GM23338 (cell line): ENCODE measurements around the gene GCNT2. TPM values are rescaled to one million over a fixed set of nuclear protein-coding genes. Genes with fewer than 3 reads are reported as not detected.
"Not testable (repeated sequence)": the region's sequence is repeated elsewhere in the genome, so short reads cannot be mapped to it uniquely, and the experiment has no call there.

Experiments
- ATAC-seq: fragments of 200-7000 bp; cut with Tn5 transposase; 3 replicates; pipeline ENCODE4 v1.9.1; 2020
- DNase-seq: peaks from one replicate; pipeline ENCODE4 v3.0.0-alpha.2; 2015; ENCODE audit warnings: low spot score
- H2AFZ ChIP-seq: fragments of 200-600 bp; sonication (generic); 2 replicates; pipeline ENCODE4 v1.8.0; 2016; ENCODE audit warnings: antibody characterized with exemption, mild to moderate bottlenecking, moderate library complexity
- H3F3A ChIP-seq: fragments of 200-600 bp; sonication (generic); replicated peaks from 2 replicates; pipeline ENCODE4 v1.8.0; 2017; ENCODE audit warnings: antibody characterized with exemption, mixed run types, low read depth
- H3K27ac ChIP-seq: fragments of 200-600 bp; sonication (generic); 2 replicates; pipeline ENCODE4 v1.6.1; 2016; ENCODE audit warnings: low read depth
- H3K27me3 ChIP-seq: fragments of 200-600 bp; sonication (generic); 2 replicates; pipeline ENCODE4 v1.8.0; 2016; ENCODE audit warnings: mild to moderate bottlenecking, mixed run types, moderate library complexity; ENCODE audit not compliant: insufficient read depth
- H3K36me3 ChIP-seq: fragments of 200-600 bp; sonication (generic); 2 replicates; pipeline ENCODE4 v1.8.0; 2016; ENCODE audit warnings: mild to moderate bottlenecking; ENCODE audit not compliant: insufficient read depth
- H3K4me1 ChIP-seq: fragments of 200-600 bp; sonication (generic); 2 replicates; pipeline ENCODE4 v1.8.0; 2016; ENCODE audit warnings: mild to moderate bottlenecking, moderate library complexity; ENCODE audit not compliant: insufficient read depth
- H3K4me2 ChIP-seq: fragments of 200-600 bp; sonication (generic); 2 replicates; pipeline ENCODE4 v1.7.1; 2017; ENCODE audit warnings: mixed run types
- H3K4me3 ChIP-seq: fragments of 200-600 bp; sonication (generic); 2 replicates; pipeline ENCODE4 v1.6.1; 2016; ENCODE audit warnings: mixed run types
- H3K79me2 ChIP-seq: fragments of 200-600 bp; sonication (generic); replicated peaks from 2 replicates; pipeline ENCODE4 v1.8.0; 2017; ENCODE audit warnings: mild to moderate bottlenecking; ENCODE audit not compliant: insufficient read depth
- H3K9me2 ChIP-seq: fragments of 200-600 bp; sonication (generic); 2 replicates; pipeline ENCODE4 v1.8.0; 2017; ENCODE audit not compliant: insufficient read depth
- H4K20me1 ChIP-seq: fragments of 200-600 bp; sonication (generic); replicated peaks from 2 replicates; pipeline ENCODE4 v1.8.0; 2017; ENCODE audit warnings: mild to moderate bottlenecking; ENCODE audit not compliant: insufficient read depth
- H3K27ac Mint-ChIP-seq: 2 replicates; pipeline ENCODE4 v1.8.0; 2020; ENCODE audit warnings: inconsistent platforms, mild to moderate bottlenecking, moderate library complexity, mixed read lengths
- H3K27me3 Mint-ChIP-seq: 3 replicates; pipeline ENCODE4 v1.8.0; 2022; ENCODE audit warnings: low read depth, mild to moderate bottlenecking, moderate library complexity, mixed read lengths, inconsistent platforms; ENCODE audit not compliant: insufficient read depth, poor library complexity
- H3K36me3 Mint-ChIP-seq: 3 replicates; pipeline ENCODE4 v1.8.0; 2021; ENCODE audit warnings: low read depth, mild to moderate bottlenecking, inconsistent platforms, moderate library complexity, mixed read lengths
- H3K4me1 Mint-ChIP-seq: 3 replicates; pipeline ENCODE4 v1.8.0; 2020; ENCODE audit warnings: mild to moderate bottlenecking, inconsistent platforms, mixed read lengths
- H3K4me3 Mint-ChIP-seq: 3 replicates; pipeline ENCODE4 v1.8.0; 2021; ENCODE audit warnings: moderate library complexity, mild to moderate bottlenecking, inconsistent platforms, mixed read lengths
- H3K9me3 Mint-ChIP-seq: 3 replicates; pipeline ENCODE4 v1.8.0; 2020; ENCODE audit warnings: moderate library complexity, mild to moderate bottlenecking, inconsistent platforms, mixed read lengths
- CREB1 ChIP-seq: fragments of 250-450 bp; sonication (Bioruptor Pico); IDR thresholded peaks from 2 replicates; pipeline ENCODE4 v1.5.0; 2020; ENCODE audit warnings: low read depth, mild to moderate bottlenecking, moderate library complexity
- CTCF ChIP-seq, 2 experiments: fragments of 200-600 bp in 1 of 2; sonication (generic) in 1 of 2; conservative IDR thresholded peaks; 2 replicates each; pipeline versions ENCODE4 v1.5.1 to v1.6.1; 2016 to 2017; ENCODE audit warnings: antibody characterized with exemption in 2 of 2, low read depth in 2 of 2, mild to moderate bottlenecking in 2 of 2, moderate library complexity in 1 of 2
- EZH2 ChIP-seq: fragments of 200-600 bp; sonication (generic); IDR thresholded peaks from one replicate; pipeline ENCODE4 v1.8.0; 2017; ENCODE audit warnings: antibody characterized with exemption, mild to moderate bottlenecking, low read depth; ENCODE audit not compliant: unreplicated experiment
- EZH2phosphoT487 ChIP-seq: fragments of 200-600 bp; sonication (generic); IDR thresholded peaks from one replicate; pipeline ENCODE4 v1.8.1; 2018; ENCODE audit warnings: antibody characterized with exemption; ENCODE audit not compliant: unreplicated experiment
- STAT1 ChIP-seq: IDR thresholded peaks from one replicate; pipeline ENCODE4 v1.6.1; 2016; ENCODE audit warnings: antibody characterized with exemption; ENCODE audit not compliant: unreplicated experiment
- ZNF331 ChIP-seq: fragments of 250-450 bp; sonication (Bioruptor Pico); IDR thresholded peaks from 2 replicates; pipeline ENCODE4 v1.5.0; 2020; ENCODE audit warnings: low read depth, mild to moderate bottlenecking, moderate library complexity
- polyA plus RNA-seq: library from polyadenylated mRNA; unstranded; fragments of >200 nt; fragmentation: Nextera tagmentation; extraction: Ambion mirVana; gene quantifications from 2 replicates; pipeline ENCODE4 v1.2.1, GENCODE V29; 2016
- total RNA-seq: library from RNA; depleted of rRNA; stranded (reverse); fragments of >200 nt; shearing (Covaris generic); gene quantifications from 2 replicates; pipeline ENCODE4 v1.2.3, GENCODE V29; 2014
- TF ChIP-seq, protein P1 (sequence below): IDR thresholded peaks from 2 replicates; pipeline ENCODE4 v1.6.1; 2016; ENCODE audit warnings: antibody characterized with exemption
- TF ChIP-seq, protein P2 (sequence below): IDR thresholded peaks from one replicate; pipeline ENCODE4 v1.6.1; 2018; ENCODE audit warnings: antibody characterized with exemption; ENCODE audit not compliant: unreplicated experiment

The GCNT2 gene
- total and polyA plus RNA-seq, 2 experiments from 2014 or later: 28.3 to 137 TPM

DNA sequence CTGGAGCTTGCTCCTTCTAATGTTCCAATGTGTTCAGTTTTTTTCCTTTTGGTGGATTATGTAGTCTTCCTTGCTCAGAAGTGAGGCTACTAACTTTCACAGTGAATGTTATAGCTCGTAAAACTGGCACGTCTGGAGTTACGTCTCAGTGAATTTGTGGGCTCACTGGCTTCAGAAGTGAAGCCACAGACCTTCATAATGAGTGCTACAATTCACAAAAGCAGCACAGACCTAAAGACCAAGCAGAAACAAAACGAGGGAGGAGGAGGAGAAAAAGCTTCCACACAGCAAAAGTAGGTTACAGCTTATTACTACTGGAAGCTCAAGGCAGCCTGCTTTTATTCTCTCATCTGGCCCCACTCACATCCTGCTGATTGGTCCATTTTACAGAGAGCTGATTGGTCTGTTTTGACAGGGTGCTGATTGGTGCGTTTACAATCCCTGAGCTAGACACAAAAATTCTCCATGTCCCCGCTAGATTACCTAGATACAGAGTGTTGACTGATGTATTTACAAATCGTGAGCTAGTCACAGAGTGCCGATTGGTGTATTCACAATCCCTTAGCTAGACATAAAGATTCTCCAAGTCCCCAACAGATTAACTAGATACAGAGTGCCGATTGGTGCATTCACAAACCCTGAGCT, 34.1 kb upstream of the GCNT2 start:
- H3K79me2 ChIP-seq: not testable (repeated sequence)

GRCh38 chr6:10487668-10488327, 33.4 kb upstream of the GCNT2 start:
- Histone ChIP-seq H3K27me3 (peaks cover 32% of the 10 kb centered on the region), H3K36me3 (no peaks in the 10 kb centered on the region), H3K4me2 (peak overlapping the region; percentile 81), H3K79me2 (no peaks in the 10 kb centered on the region), H3F3A (no peaks in the 10 kb centered on the region), H3K4me3 (peak overlapping the region; percentile 58), H3K4me1 (no peaks in the 10 kb centered on the region), H3K9me2 (no peaks in the 10 kb centered on the region), H3K27ac (no peak overlapping the region), H4K20me1 (no peaks in the 10 kb centered on the region), H2AFZ (peak overlapping the region; percentile 84)
- peak; percentile 64 for DNase-seq
- peaks cover 2% of the 10 kb centered on the region; the same call in 1 of the 3 replicates for H3K36me3 Mint-ChIP-seq
- H3K9me3 Mint-ChIP-seq: peaks cover 6% of the 10 kb centered on the region; the same call in 2 of the 3 replicates
- peaks cover 21% of the 10 kb centered on the region for H3K27me3 Mint-ChIP-seq
- peaks cover 4% of the 10 kb centered on the region; the same call in 2 of the 3 replicates for H3K4me1 Mint-ChIP-seq
- TF ChIP-seq ZNF331 (CRISPR knock-in tag): no peak
- TF ChIP-seq CTCF (conservative IDR thresholded peaks at IDR 0.05; ENCODE audit: low read depth in 2 of 2): 0 out of 4 replicates have a peak, but pooled peaks of 1 of the 2 experiments have one; percentile 5
- no peak for TF ChIP-seq EZH2
- ATAC-seq: peak; percentile 87
- H3K27ac Mint-ChIP-seq: no peak overlapping the region
- H3K4me3 Mint-ChIP-seq: peak overlapping the region; percentile 58

More for the DNA sequence above, 34.1 kb upstream of the GCNT2 start:
- not testable (repeated sequence) for H2AFZ ChIP-seq, H3K27ac Mint-ChIP-seq, H3K27ac ChIP-seq, H3K4me1 ChIP-seq, H3K36me3 Mint-ChIP-seq, H4K20me1 ChIP-seq, H3K9me2 ChIP-seq, H3K4me3 ChIP-seq, DNase-seq, H3F3A ChIP-seq, ATAC-seq, H3K4me1 Mint-ChIP-seq, H3K36me3 ChIP-seq
- peaks cover 21% of the 10 kb centered on the region for H3K27me3 Mint-ChIP-seq
- Histone ChIP-seq H3K27me3 (peaks cover 32% of the 10 kb centered on the region), H3K4me2 (0 out of 2 replicates have a peak overlapping the region, but pooled peaks have one; percentile 81)
- H3K4me3 Mint-ChIP-seq: peak overlapping the region; percentile 58; the same call in 2 of the 3 replicates
- H3K9me3 Mint-ChIP-seq: peaks cover 11% of the 10 kb centered on the region; the same call in 2 of the 3 replicates

DNA sequence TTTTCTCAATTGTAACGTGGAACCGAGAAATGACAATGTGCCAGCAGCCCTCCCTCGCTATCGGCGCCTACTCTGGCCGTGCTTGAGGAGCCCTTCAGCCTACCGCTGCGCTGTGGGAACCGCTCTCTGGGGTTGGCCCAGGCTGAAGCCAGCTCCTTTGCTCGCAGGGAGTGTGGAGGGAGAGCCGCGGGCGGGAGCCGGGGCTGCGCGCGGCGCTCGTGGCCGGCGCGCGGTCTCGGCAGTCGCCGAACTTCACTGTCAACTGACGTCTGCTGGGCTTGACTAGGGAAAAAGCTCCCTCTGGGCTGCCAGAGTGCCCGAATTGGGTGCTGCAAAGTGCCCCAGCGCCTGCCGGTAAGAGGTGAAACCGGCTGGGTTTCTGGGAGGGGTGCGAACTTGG, 29.7 kb upstream of the GCNT2 start:
- no peak overlapping the region for H3K27ac Mint-ChIP-seq
- peaks cover 2% of the 10 kb centered on the region; the same call in 1 of the 3 replicates for H3K36me3 Mint-ChIP-seq
- no peak for DNase-seq
- no peak for TF ChIP-seq CREB1
- TF ChIP-seq, protein P1, sequence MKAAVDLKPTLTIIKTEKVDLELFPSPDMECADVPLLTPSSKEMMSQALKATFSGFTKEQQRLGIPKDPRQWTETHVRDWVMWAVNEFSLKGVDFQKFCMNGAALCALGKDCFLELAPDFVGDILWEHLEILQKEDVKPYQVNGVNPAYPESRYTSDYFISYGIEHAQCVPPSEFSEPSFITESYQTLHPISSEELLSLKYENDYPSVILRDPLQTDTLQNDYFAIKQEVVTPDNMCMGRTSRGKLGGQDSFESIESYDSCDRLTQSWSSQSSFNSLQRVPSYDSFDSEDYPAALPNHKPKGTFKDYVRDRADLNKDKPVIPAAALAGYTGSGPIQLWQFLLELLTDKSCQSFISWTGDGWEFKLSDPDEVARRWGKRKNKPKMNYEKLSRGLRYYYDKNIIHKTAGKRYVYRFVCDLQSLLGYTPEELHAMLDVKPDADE: no peak
- TF ChIP-seq EZH2phosphoT487: no peak
- TF ChIP-seq CTCF (conservative IDR thresholded peaks at IDR 0.05; ENCODE audit: low read depth in 2 of 2): no peak
- no peak for TF ChIP-seq STAT1
- TF ChIP-seq, protein P2, sequence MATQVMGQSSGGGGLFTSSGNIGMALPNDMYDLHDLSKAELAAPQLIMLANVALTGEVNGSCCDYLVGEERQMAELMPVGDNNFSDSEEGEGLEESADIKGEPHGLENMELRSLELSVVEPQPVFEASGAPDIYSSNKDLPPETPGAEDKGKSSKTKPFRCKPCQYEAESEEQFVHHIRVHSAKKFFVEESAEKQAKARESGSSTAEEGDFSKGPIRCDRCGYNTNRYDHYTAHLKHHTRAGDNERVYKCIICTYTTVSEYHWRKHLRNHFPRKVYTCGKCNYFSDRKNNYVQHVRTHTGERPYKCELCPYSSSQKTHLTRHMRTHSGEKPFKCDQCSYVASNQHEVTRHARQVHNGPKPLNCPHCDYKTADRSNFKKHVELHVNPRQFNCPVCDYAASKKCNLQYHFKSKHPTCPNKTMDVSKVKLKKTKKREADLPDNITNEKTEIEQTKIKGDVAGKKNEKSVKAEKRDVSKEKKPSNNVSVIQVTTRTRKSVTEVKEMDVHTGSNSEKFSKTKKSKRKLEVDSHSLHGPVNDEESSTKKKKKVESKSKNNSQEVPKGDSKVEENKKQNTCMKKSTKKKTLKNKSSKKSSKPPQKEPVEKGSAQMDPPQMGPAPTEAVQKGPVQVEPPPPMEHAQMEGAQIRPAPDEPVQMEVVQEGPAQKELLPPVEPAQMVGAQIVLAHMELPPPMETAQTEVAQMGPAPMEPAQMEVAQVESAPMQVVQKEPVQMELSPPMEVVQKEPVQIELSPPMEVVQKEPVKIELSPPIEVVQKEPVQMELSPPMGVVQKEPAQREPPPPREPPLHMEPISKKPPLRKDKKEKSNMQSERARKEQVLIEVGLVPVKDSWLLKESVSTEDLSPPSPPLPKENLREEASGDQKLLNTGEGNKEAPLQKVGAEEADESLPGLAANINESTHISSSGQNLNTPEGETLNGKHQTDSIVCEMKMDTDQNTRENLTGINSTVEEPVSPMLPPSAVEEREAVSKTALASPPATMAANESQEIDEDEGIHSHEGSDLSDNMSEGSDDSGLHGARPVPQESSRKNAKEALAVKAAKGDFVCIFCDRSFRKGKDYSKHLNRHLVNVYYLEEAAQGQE: no peak

More for the DNA sequence above, 29.7 kb upstream of the GCNT2 start:
- peaks cover 32% of the 10 kb centered on the region for H3K27me3 ChIP-seq
- H3K79me2 ChIP-seq: no peaks in the 10 kb centered on the region
- no peaks in the 10 kb centered on the region for H3K36me3 ChIP-seq
- H3K4me3 Mint-ChIP-seq: no peak overlapping the region
- H3K9me3 Mint-ChIP-seq: peaks cover 4% of the 10 kb centered on the region; the same call in 1 of the 3 replicates
- H3F3A ChIP-seq: 0 out of 2 replicates have a peak, but pooled peaks cover 3% of the 10 kb centered on the region
- ATAC-seq: no peak
- no peak overlapping the region for H3K27ac ChIP-seq
- H3K4me3 ChIP-seq: no peak overlapping the region
- no peaks in the 10 kb centered on the region for H3K4me1 ChIP-seq
- peaks cover 4% of the 10 kb centered on the region; the same call in 2 of the 3 replicates for H3K4me1 Mint-ChIP-seq
- no peak overlapping the region for H3K4me2 ChIP-seq
- H3K9me2 ChIP-seq: no peaks in the 10 kb centered on the region
- H3K27me3 Mint-ChIP-seq: peaks cover 16% of the 10 kb centered on the region
- no peaks in the 10 kb centered on the region for H4K20me1 ChIP-seq
- H2AFZ ChIP-seq: no peak overlapping the region
